H1 (cell line): Measurements from ENCODE around the gene RLN1. TPM values are rescaled to one million over a fixed set of nuclear protein-coding genes. Genes with fewer than 3 reads are reported as not detected.

ENCODE experiments used
- CTCF ChIA-PET: fragments of 300-600 bp; sonication (Branson Sonifier 250); formaldehyde crosslinking; loops from one replicate; lab custom pipeline; 2021; ENCODE audit not compliant: partially characterized antibody; lab: Charles Lee
- POLR2A ChIA-PET: fragments of 300-600 bp; sonication (Branson Sonifier 250); formaldehyde crosslinking; loops from one replicate; lab custom pipeline; 2021; ENCODE audit warnings: inconsistent platforms; ENCODE audit not compliant: partially characterized antibody; lab: Charles Lee
- DNase-seq, 2 experiments: peaks; one replicate each; pipeline versions ENCODE4 v3.0.0 to v3.0.0-alpha.2; 2010 to 2022; ENCODE audit warnings: low spot score in 2 of 2, low read depth in 1 of 2, mixed read lengths in 1 of 2
- FAIRE-seq: peaks from 2 replicates; lab custom pipeline; 2011; peaks lifted over from hg19 to GRCh38; lab: Jason Lieb, UNC
- H2AFZ ChIP-seq: 2 replicates; pipeline ENCODE4 v1.8.1; 2012; ENCODE audit warnings: low read length, inconsistent platforms
- H2AK5ac ChIP-seq: 2 replicates; pipeline ENCODE4 v1.6.1; 2013; ENCODE audit warnings: low read depth, low read length
- H2BK120ac ChIP-seq: replicated peaks from 2 replicates; pipeline ENCODE3; 2013; ENCODE audit warnings: low read depth, low read length, inconsistent platforms
- H2BK12ac ChIP-seq: 2 replicates; pipeline ENCODE4 v1.6.1; 2013; ENCODE audit warnings: low read depth, low read length
- H2BK15ac ChIP-seq: 2 replicates; pipeline ENCODE4 v1.6.1; 2013; ENCODE audit warnings: low read length
- H2BK20ac ChIP-seq: 2 replicates; pipeline ENCODE4 v1.6.1; 2013; ENCODE audit warnings: low read length
- H2BK5ac ChIP-seq: 2 replicates; pipeline ENCODE4 v1.6.1; 2013; ENCODE audit warnings: low read depth, low read length
- H3K14ac ChIP-seq: 2 replicates; pipeline ENCODE4 v1.6.1; 2013; ENCODE audit warnings: inconsistent platforms; ENCODE audit not compliant: insufficient read length
- H3K18ac ChIP-seq: 2 replicates; pipeline ENCODE4 v1.6.1; 2013; ENCODE audit warnings: low read length; ENCODE audit errors: extremely low read depth
- H3K23ac ChIP-seq: 2 replicates; pipeline ENCODE4 v1.6.1; 2013; ENCODE audit warnings: inconsistent platforms; ENCODE audit not compliant: insufficient read length
- H3K23me2 ChIP-seq: 2 replicates; pipeline ENCODE4 v1.6.1; 2013; ENCODE audit warnings: low read depth, low read length
- H3K27ac ChIP-seq: 2 replicates; pipeline ENCODE4 v1.6.1; 2011; ENCODE audit warnings: low read depth, low read length, inconsistent platforms
- H3K27me3 ChIP-seq, 4 experiments: replicated peaks in 1 of 4; 1 replicate in 1 of 4; 2 replicates in 3 of 4; pipeline versions ENCODE4 v1.6.1 to v1.8.1; 2011 to 2013; ENCODE audit warnings: low read length in 3 of 4, mild to moderate bottlenecking in 3 of 4, inconsistent platforms in 2 of 4, mixed read lengths in 2 of 4, moderate library complexity in 1 of 4; ENCODE audit not compliant: control insufficient read depth in 3 of 4, insufficient read depth in 3 of 4; ENCODE audit errors: extremely low read depth in 1 of 4
- H3K36me3 ChIP-seq, 4 experiments: 2 replicates each; pipeline versions ENCODE4 v1.6.1 to v1.8.1; 2011 to 2013; ENCODE audit warnings: mild to moderate bottlenecking in 4 of 4, low read length in 3 of 4, moderate library complexity in 2 of 4, control low read depth in 1 of 4, inconsistent platforms in 1 of 4; ENCODE audit not compliant: insufficient read depth in 4 of 4, control insufficient read depth in 2 of 4
- H3K4ac ChIP-seq: replicated peaks from 2 replicates; pipeline ENCODE3; 2013; ENCODE audit warnings: low read length, low read depth, mixed read lengths, inconsistent platforms; ENCODE audit not compliant: insufficient read length
- H3K4me1 ChIP-seq, 4 experiments: replicated peaks in 1 of 4; 1 replicate in 1 of 4; 2 replicates in 3 of 4; pipeline versions ENCODE4 v1.6.1 to v1.8.1; 2011 to 2013; ENCODE audit warnings: low read length in 3 of 4, inconsistent platforms in 2 of 4, mixed read lengths in 1 of 4; ENCODE audit not compliant: insufficient read depth in 4 of 4, control insufficient read depth in 3 of 4
- H3K4me2 ChIP-seq, 2 experiments: 2 replicates each; pipeline versions ENCODE4 v1.6.1 to v1.8.1; 2011 to 2013; ENCODE audit warnings: low read depth in 2 of 2, low read length in 2 of 2, control low read depth in 1 of 2, inconsistent platforms in 1 of 2, mild to moderate bottlenecking in 1 of 2; ENCODE audit not compliant: insufficient read depth in 1 of 2
- H3K4me3 ChIP-seq, 4 experiments: fragments of 200-600, 300-600 bp in 1 of 4; sonication (generic), shearing (Covaris generic), sonication (Bioruptor Twin) in 1 of 4; 2 replicates each; pipeline versions ENCODE4 v1.5.1 to v1.8.1; 2011 to 2016; ENCODE audit warnings: low read length in 4 of 4, low read depth in 3 of 4, control low read depth in 2 of 4, inconsistent platforms in 2 of 4, mild to moderate bottlenecking in 2 of 4, mixed read lengths in 1 of 4, moderate library complexity in 1 of 4; ENCODE audit not compliant: insufficient read depth in 2 of 4; ENCODE audit errors: extremely low read depth in 1 of 4
- H3K56ac ChIP-seq: replicated peaks from 2 replicates; pipeline ENCODE3; 2013; ENCODE audit warnings: low read depth, mild to moderate bottlenecking, mixed read lengths, low read length, inconsistent platforms; ENCODE audit not compliant: insufficient read length
- H3K79me1 ChIP-seq: 2 replicates; pipeline ENCODE4 v1.6.1; 2013; ENCODE audit warnings: low read depth, low read length, control low read depth
- H3K79me2 ChIP-seq, 2 experiments: 2 replicates each; pipeline versions ENCODE4 v1.6.1 to v1.8.1; 2012 to 2013; ENCODE audit warnings: low read length in 2 of 2, mild to moderate bottlenecking in 2 of 2, inconsistent platforms in 1 of 2; ENCODE audit not compliant: insufficient read depth in 2 of 2, control insufficient read depth in 1 of 2
- H3K9ac ChIP-seq, 4 experiments: replicated peaks in 1 of 4; 1 replicate in 1 of 4; 2 replicates in 3 of 4; pipeline versions ENCODE4 v1.6.1 to v1.8.1; 2011 to 2013; ENCODE audit warnings: low read depth in 3 of 4, low read length in 3 of 4, control low read depth in 2 of 4, mild to moderate bottlenecking in 2 of 4, moderate library complexity in 2 of 4, inconsistent platforms in 1 of 4; ENCODE audit errors: extremely low read depth in 1 of 4
- H3K9me3 ChIP-seq, 2 experiments: 2 replicates each; pipeline versions ENCODE4 v1.6.1 to v1.8.1; 2012 to 2013; ENCODE audit warnings: mild to moderate bottlenecking in 2 of 2, moderate library complexity in 2 of 2, control low read depth in 1 of 2, inconsistent platforms in 1 of 2, low read depth in 1 of 2, low read length in 1 of 2, mixed read lengths in 1 of 2; ENCODE audit not compliant: insufficient read depth in 2 of 2
- H4K20me1 ChIP-seq, 2 experiments: replicated peaks in 1 of 2; 2 replicates each; pipeline versions ENCODE3 to v1.8.1; 2011 to 2013; ENCODE audit warnings: inconsistent platforms in 2 of 2, low read length in 2 of 2, mild to moderate bottlenecking in 1 of 2; ENCODE audit not compliant: insufficient read depth in 2 of 2, control insufficient read depth in 1 of 2
- H4K5ac ChIP-seq: 2 replicates; pipeline ENCODE4 v1.6.1; 2013; ENCODE audit warnings: low read length, low read depth, mixed read lengths, inconsistent platforms; ENCODE audit not compliant: insufficient read length
- H4K8ac ChIP-seq: 2 replicates; pipeline ENCODE4 v1.8.0; 2013; ENCODE audit warnings: mild to moderate bottlenecking, moderate library complexity, low read length, inconsistent platforms; ENCODE audit not compliant: insufficient read depth; ENCODE audit errors: extremely low read depth
- H4K91ac ChIP-seq: replicated peaks from 2 replicates; pipeline ENCODE3; 2013; ENCODE audit warnings: low read length, mixed read lengths, inconsistent platforms; ENCODE audit not compliant: insufficient read length
- CBX5 ChIP-seq: fragments of 300-800, 300-1000 bp; sonication (generic); IDR thresholded peaks from 2 replicates; pipeline ENCODE4 v1.7.1; 2016; ENCODE audit warnings: antibody characterized with exemption, low read length, low read depth
- CTBP2 ChIP-seq: IDR thresholded peaks from 2 replicates; pipeline ENCODE4 v1.7.0; 2011; ENCODE audit warnings: borderline replicate concordance, mild to moderate bottlenecking, moderate library complexity, mixed read lengths, low read length; ENCODE audit not compliant: insufficient read depth, insufficient read length
- EGR1 ChIP-seq: IDR thresholded peaks from 2 replicates; pipeline ENCODE4 v1.6.1; 2011; ENCODE audit warnings: low read depth, low read length, borderline replicate concordance
- JUN ChIP-seq: IDR thresholded peaks from 2 replicates; pipeline ENCODE4 v1.6.1; 2011; ENCODE audit warnings: low read depth, mild to moderate bottlenecking, improper control_type of control experiment, low read length
- KDM1A ChIP-seq: fragments of 200-600, 300-600 bp; sonication (generic); IDR thresholded peaks from 2 replicates; pipeline ENCODE4 v1.7.1; 2016; ENCODE audit warnings: mild to moderate bottlenecking, low read length, borderline replicate concordance
- KDM4A ChIP-seq: IDR thresholded peaks from one replicate; pipeline ENCODE4 v1.7.1; 2012; ENCODE audit warnings: low read depth, mild to moderate bottlenecking, moderate library complexity, low read length, inconsistent platforms; ENCODE audit not compliant: severe bottlenecking
- POLR2A ChIP-seq, 2 experiments: IDR thresholded peaks; 1 replicate in 1 of 2; 2 replicates in 1 of 2; pipeline ENCODE4 v1.6.1; 2011; ENCODE audit warnings: low read depth in 2 of 2, low read length in 2 of 2, mild to moderate bottlenecking in 2 of 2; ENCODE audit errors: control extremely low read depth in 1 of 2
- RFX5 ChIP-seq: IDR thresholded peaks from 2 replicates; pipeline ENCODE4 v1.6.1; 2011; ENCODE audit warnings: low read depth, low read length, improper control_type of control experiment, borderline replicate concordance
- SIN3A ChIP-seq, 2 experiments: IDR thresholded peaks in 1 of 2; conservative IDR thresholded peaks in 1 of 2; 2 replicates each; pipeline ENCODE4 v1.6.1; 2011 to 2012; ENCODE audit warnings: low read length in 2 of 2, improper control_type of control experiment in 1 of 2, low read depth in 1 of 2, mild to moderate bottlenecking in 1 of 2
- SUZ12 ChIP-seq: fragments of 200-600 bp; sonication (generic); IDR thresholded peaks from 2 replicates; pipeline ENCODE4 v1.6.1; 2012; ENCODE audit warnings: mild to moderate bottlenecking, inconsistent platforms, low read length, moderate library complexity, mixed read lengths
- YY1 ChIP-seq: IDR thresholded peaks from 2 replicates; pipeline ENCODE4 v1.6.1; 2011; ENCODE audit warnings: low read depth, mild to moderate bottlenecking, low read length
- WGBS, 2 experiments: shearing (Covaris generic) in 1 of 2; methylation state at CpG; one replicate each; pipeline versions ENCODE4 v1.1.6 to v1.1.7; 2013 to 2015; ENCODE audit warnings: low lambda C conversion rate in 2 of 2, mixed read lengths in 2 of 2, inconsistent platforms in 1 of 2, low coverage in 1 of 2, missing lambda C conversion rate in 1 of 2; ENCODE audit not compliant: insufficient replicate concordance in 2 of 2, insufficient coverage in 1 of 2, insufficient read length in 1 of 2; ENCODE audit errors: extremely low coverage in 1 of 2, missing lambda C conversion rate in 1 of 2; 5-methylcytosine and 5-hydroxymethylcytosine counted together
- polyA plus RNA-seq, 7 experiments: library from polyadenylated mRNA; depleted of rRNA in 3 of 7; stranded (reverse) in 5 of 7; unstranded in 2 of 7; fragments of >200 nt in 5 of 7; fragments of 200-250 nt in 2 of 7; gene quantifications; 1 replicate in 5 of 7; 2 replicates in 1 of 7; 4 replicates in 1 of 7; pipeline versions ENCODE4 v1.2.1 to v1.2.3, GENCODE V29; 2011 to 2013; ENCODE audit warnings: missing spikeins in 2 of 7, mixed read lengths in 2 of 7
- total RNA-seq: library from RNA; stranded (reverse); fragmentation: NEBNext Ultra II Directional; extraction: Animal tissue kit (Norgen Biotek cat#: 25700); gene quantifications from 2 replicates; pipeline ENCODE4 v1.2.1, GENCODE V29; 2021

Gene RLN1
- total and polyA plus RNA-seq, 2 of the 8 experiments (the other 6 are each of a cell fraction or from before 2014, with no cell fraction given), result 0.51 to 0.80 TPM

GRCh38 chr9:5326893-5327548 is 12.7 kb downstream of the RLN1 start:
- Histone ChIP-seq H3K36me3 (no peaks in the 10 kb centered on the region), H3K4me2 (peak overlapping the region; percentile 66 to 73), H3K23me2 (0 out of 2 replicates have a peak, but pooled peaks cover 2% of the 10 kb centered on the region), H2AK5ac (no peak overlapping the region), H3K79me1 (no peaks in the 10 kb centered on the region), H3K4me3 (peak overlapping the region in 1 of 4 experiments; percentile 13; a peak in 1 of 8 replicates), H4K5ac (no peak overlapping the region), H3K9ac (peak overlapping the region in 2 of 4 experiments; percentile 23 to 76; a peak in 1 of 7 replicates), H4K8ac (no peak overlapping the region), H3K18ac (no peak overlapping the region; the same call in 1 of the 2 replicates), H4K91ac (no peak overlapping the region), H3K23ac (no peak overlapping the region), H2BK12ac (peak overlapping the region; percentile 40; the same call in 1 of the 2 replicates), H3K4ac (no peak overlapping the region), H3K9me3 (no peaks in the 10 kb centered on the region), H3K56ac (no peak overlapping the region), H2BK15ac (peak overlapping the region; percentile 72; the same call in 1 of the 2 replicates), H3K27me3 (no peaks in the 10 kb centered on the region), H3K27ac (no peak overlapping the region), H3K79me2 (no peaks in the 10 kb centered on the region), H2BK120ac (peak overlapping the region; percentile 82), H4K20me1 (no peaks in the 10 kb centered on the region), H2AFZ (peak overlapping the region; percentile 100), H2BK20ac (no peak overlapping the region), H2BK5ac (peak overlapping the region; percentile 90; the same call in 1 of the 2 replicates), H3K4me1 (peaks cover 0 to 9% (median 4%) of the 10 kb centered on the region in 4 experiments; a peak in 4 of 7 replicates), H3K14ac (no peak overlapping the region)
- ChIA-PET POLR2A (interaction anchor here (1.1 kb wide), 1 partner anchor 12 kb away, joined by 3 read pairs; no protein-coding TSS in a partner anchor), CTCF (interaction anchor here (0.6 to 1.6 kb wide), 9 partner anchors 9 to 273 kb away, joined by 3 to 4 read pairs (median 3); partner anchors contain the start of gene RLN1)
- no peak for FAIRE-seq
- WGBS, 2 experiments, result 59% methylated on average over 10 of the region's 10 CpGs; no CpG with 5 or more reads in 1 of the 2 experiments
- peak; percentile 38 to 64 for DNase-seq
- TF ChIP-seq SUZ12 (no peak), POLR2A (IDR thresholded peaks at IDR 0.05; ENCODE audit: control extremely low read depth in 1 of 2, low read depth in 2 of 2, low read length in 2 of 2) (no peak), SIN3A (conservative IDR thresholded peaks at IDR 0.05 in 1 of 2, IDR thresholded peaks at IDR 0.05 in 1 of 2; ENCODE audit: low read depth in 1 of 2, low read length in 2 of 2) (no peak), YY1 (peak; percentile 75), CTBP2 (no peak), KDM1A (no peak), KDM4A (no peak), CBX5 (no peak), EGR1 (no peak), JUN (no peak), RFX5 (no peak)
